Dermis blood vessel endothelial cell (primary cell): Measurements from ENCODE around the gene SHC1. TPM values are rescaled to one million over a fixed set of nuclear protein-coding genes. Genes with fewer than 3 reads are reported as not detected.

Experiments
- DNase-seq: peaks from one replicate; pipeline ENCODE4 v3.0.0; 2010
- total RNA-seq: library from RNA; depleted of rRNA; stranded (reverse); fragments of >200 nt; gene quantifications from 2 replicates; pipeline ENCODE4 v1.2.3, GENCODE V29; 2014

Gene SHC1
- total RNA-seq, 1 donor from 2014 or later = 337 TPM

DNA sequence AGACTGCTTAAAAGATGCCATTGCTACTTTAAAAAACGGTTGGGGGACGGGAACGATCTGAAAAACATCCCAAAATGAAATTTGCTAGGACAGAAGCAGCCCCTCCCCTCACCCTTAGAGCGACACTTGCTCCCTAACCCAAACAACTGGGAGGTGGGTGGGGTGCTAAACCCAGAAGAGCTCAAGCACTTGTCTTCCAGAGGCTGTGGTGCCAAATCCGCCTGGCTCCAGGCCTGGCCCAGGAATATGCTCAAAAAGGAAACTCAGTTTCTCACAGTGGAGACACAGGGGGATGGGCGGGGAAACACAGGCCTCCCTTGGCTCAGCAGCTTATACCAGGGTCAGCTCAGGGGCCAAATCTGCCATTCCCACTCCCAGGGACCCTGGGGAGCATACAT, 14.0 kb downstream of the SHC1 start:
- peak; percentile 27 for DNase-seq

DNA sequence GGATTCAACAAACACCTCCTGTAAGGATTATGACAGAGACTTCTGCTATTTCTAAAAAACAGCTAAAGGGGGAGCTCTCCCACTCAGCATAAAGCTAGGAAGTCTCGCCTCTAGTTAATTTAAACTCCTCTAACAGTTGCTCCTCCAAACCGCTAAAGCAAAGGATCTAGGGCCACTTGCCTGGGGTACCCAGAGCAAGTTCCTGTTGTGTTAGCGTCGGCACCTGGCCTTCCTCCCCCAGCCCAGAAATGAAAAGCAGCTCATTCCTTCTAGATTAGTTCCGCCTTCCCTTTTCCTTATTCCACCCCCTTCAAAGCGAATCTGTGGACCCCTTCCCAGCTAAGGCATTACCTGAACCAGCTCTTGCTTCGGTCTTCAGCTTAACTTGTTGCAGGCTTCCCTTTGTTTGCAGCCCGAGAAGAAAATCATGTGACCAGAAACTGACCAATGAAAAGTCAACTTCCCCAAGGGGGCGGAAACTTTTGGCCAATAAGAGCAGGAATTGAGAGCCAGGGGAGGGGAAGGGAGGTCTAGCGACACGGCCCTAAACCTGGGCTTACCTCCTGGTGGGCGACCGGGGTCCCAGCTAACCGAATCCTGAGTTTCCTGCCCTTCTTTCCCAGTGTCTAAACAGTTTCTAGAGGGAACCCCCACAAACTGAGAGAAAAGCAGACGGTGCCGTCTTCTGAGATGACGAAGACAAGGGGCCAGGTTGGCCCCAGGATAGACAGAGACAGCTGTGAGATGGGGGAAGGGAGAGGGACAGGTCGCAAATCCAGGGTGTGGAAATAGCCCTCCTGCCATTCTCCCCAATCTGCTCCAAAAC, 14.6 kb downstream of the SHC1 start, which contains the start of gene PBXIP1:
PBXIP1 (minus strand) TSS at position 382 of the 826 bp plus-strand sequence. CDS start 2,378 bp downstream, outside the sequence.
- peak; percentile 94 for DNase-seq

DNA sequence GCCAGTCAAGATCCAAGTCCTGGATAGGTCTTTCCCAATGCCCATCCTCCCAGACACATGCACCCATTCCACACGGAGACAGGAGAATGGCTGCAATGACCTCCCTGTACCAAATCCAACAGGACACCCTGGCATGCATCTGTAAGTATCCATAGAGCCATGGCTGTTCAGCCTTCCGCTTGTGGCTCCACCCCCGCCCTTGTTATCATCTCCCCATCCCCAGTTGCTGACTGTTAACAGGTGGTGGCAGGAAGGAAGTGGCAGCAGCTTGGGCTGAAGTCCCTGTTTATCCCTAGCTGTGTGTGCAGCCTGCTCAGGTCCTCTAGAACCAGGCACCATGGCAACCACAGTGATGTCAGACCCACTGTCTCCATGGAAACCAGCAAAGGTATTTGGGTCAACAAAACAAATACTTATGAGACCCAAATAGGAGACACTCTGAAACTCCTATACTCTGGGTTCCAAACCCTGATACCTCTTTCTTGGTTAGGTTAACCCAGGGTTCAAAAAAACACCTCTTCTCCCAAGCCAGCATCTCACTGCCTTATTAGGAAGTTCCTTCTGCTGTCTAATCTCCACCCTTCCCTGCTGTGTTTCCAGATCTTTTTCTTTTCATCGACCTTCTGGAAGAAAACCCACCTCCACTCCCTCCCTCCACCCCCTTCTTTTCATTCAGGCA, 15.4 kb downstream of the SHC1 start:
- peak; percentile 92 for DNase-seq

GRCh38 chr1:154954541-154954940, 16.0 kb downstream of the SHC1 start:
- no peak for DNase-seq

- no peak for DNase-seq
Measured at GRCh38 chr1:154953611-154954038, 16.9 kb downstream of the SHC1 start.

GRCh38 chr1:154952664-154953063, 17.9 kb downstream of the SHC1 start:
- DNase-seq = no peak

- DNase-seq = no peak
Measured at GRCh38 chr1:154951901-154952657, 18.5 kb downstream of the SHC1 start.

GRCh38 chr1:154948079-154948478, 22.5 kb downstream of the SHC1 start:
- no peak for DNase-seq

DNA sequence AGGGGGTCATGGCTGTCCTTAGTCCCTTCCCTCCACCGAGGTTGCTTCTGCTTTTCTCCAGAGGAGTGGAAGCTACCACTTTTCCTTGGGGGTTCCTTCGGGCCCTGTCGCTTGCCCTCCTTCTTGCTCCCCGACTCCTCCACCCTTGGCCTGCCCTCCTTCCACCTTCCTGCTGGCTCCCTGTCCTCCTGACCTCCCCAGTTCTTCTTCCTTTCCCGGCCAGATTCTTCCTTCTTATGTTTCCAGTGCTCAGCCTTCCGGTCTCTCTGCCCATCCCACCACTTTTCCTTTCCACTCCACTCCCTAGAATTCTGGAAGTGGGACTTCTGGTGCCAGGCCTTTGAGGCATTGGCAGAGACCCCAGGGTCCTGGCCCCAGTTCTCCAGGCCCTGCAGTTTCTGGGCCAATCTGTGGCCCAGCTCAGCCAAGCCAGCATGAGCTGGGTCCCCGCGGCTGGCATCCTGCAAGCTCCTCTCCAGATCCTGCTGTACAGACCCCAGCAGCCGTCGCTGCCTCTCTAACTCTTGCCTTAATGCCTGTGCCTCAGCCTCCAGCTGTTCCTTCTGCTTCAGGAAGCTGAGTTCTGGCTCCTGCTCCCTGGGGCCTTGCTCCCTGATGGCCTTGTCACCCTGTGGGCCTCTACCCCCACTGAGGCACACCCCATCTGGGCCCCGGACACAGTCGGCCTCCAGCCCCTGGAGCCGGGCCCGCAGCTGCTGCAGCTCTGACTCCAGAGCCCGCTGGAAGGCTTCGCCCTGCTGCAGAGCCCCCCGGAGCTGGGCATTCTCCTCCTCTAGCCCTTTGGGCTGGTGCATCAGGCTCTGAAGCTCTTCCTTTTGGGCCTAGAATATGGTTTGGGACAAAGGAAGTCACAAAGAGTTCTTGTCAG, 24.3 kb downstream of the SHC1 start:
- no peak for DNase-seq

DNA sequence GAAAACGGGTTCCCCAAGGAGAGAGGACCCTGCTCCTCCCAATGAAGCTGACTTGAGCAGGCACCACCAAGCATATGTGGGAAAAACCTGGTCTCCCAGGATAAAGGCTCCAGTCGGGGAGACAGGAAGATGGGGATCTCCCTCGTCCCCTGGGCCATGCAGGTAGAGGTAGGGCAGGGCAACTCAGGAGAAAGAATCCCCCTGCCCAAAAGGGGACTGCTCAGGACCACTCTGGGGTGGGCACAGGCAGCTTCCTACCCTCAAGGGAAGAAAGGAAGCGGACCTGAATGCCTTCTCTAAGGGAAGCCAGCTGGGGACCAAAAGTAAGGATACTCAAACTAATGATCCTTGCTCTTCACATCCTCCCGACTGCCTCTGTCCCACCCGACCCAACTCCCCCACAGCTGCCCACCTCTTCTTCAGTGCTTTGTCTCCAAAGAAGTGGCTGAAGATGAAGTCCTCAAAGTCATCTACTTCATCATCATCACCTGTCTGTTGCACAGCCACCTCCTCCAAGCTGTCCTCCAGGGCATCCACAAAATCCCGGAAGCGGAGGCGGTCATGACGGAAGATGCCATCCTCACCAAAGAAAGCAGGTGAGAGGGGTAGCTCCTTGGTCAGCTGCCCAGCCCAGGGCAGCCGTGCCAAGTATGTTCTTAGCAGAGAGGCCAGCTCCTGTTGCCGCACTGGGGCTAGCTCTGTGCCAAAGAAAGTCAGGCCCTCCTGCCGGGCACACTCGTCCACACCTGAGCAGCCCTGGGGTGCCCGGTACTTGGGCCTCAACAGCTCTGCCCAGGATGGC, 25.2 kb downstream of the SHC1 start:
- no peak for DNase-seq

- DNase-seq = no peak
Measured at GRCh38 chr1:154944401-154945159, 26.0 kb downstream of the SHC1 start.

GRCh38 chr1:154943649-154944400, 26.7 kb downstream of the SHC1 start:
- peak; percentile 60 for DNase-seq

DNA sequence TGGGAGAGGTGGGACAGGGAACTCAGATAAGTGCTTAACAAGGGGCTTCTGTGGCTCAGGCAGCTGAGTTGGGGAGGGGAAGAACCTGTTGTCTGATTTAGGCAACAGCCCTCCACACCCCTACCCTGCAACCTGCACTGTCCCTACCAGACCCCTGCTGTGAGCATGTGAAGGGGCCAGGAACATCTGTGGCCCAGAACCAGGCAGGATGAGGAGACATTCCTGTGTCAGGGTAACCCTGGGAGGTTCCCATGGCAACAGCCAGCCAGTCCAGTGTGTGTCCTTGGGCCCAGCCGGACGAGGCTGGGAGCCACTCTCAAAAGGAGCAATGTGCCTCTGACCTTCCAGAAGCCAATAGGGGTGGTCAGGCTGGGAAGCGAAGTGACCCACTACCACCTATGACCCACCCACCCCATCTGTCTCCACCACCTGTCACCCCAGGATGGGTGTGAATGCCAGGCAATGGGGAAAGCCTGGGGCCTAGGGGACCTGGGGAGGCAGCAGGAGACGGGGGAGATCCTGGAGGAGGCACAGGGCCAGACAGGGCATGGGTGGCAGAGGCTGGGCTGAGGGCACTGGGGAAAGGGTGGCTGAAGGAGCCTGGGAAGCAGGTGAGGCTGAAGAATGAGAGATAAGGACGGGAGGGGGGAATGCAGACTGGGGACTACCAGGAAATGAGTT, 29.1 kb downstream of the SHC1 start:
- peak; percentile 17 for DNase-seq

- DNase-seq = no peak
Measured at GRCh38 chr1:154940651-154941194, 29.8 kb downstream of the SHC1 start.

DNA sequence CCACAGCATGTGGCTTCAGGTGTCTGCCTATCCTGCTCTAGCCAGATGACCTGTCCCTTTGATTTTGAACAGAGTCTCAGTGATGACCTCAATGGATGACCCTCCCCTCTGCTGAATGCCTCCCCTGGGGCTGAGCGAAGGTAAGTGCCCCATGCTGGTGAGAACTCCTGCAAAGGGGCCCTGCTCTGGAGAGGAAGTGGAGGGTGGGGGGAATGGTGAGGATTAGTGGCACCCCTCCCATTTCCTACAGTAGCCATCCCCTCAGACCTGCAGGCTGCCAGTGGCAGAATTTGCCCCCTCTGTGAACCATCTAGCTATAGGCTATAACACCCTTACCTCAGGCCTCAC, 30.4 kb downstream of the SHC1 start:
- no peak for DNase-seq

- no peak for DNase-seq
Measured at GRCh38 chr1:154938604-154939399, 31.7 kb downstream of the SHC1 start.

GRCh38 chr1:154937988-154938386, 32.6 kb downstream of the SHC1 start:
- no peak for DNase-seq
